ENCODE data around the gene INPP5A.
A peak's percentile ranks its signal among the peaks of the same experiment; 100 is the strongest.

INPP5A gene

DNA sequence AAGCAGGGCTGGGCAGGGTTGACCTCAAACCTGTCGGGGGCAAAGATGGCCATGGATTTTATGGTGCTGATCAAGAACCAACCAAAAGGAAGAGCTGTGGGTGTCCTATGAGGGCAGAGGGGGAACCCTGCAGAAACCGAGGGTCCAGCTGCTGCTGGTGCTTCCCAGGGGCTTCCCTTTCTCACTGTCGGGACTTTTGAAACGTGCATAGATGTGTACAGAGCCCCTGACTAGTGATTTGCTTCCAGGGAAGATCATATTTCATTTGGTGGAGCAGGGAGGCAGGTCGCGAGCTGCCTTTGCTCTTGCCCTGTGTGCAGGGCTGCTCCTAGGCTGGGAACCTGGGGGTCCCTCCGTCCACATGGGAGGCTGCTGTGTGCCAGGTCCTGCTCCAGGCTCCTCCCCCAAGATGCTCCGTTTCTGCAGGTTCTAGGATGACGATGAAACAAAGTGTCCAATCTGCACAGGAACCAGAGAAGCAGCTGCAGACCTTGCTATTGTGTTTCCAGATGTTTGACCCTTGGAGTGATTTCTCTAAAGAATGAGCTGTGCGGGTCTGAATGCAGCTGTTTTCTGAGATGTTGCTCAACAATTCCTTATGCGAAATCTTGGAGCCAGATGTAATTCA lies 9.4 kb upstream of the INPP5A start:
- POLR2A ChIA-PET = no interaction called here
- no peak overlapping the region for H3K4me3 ChIP-seq (ENCODE audit: low read depth, low read length)
- no peak for DNase-seq (ENCODE audit: low read depth, low spot score)
- CTCF ChIA-PET = interaction anchor here (1.0 to 2.1 kb wide), 4 partner anchors 8 to 110 kb away, joined by 4 to 7 read pairs (median 5); no protein-coding TSS in a partner anchor
- TF ChIP-seq, protein P1, sequence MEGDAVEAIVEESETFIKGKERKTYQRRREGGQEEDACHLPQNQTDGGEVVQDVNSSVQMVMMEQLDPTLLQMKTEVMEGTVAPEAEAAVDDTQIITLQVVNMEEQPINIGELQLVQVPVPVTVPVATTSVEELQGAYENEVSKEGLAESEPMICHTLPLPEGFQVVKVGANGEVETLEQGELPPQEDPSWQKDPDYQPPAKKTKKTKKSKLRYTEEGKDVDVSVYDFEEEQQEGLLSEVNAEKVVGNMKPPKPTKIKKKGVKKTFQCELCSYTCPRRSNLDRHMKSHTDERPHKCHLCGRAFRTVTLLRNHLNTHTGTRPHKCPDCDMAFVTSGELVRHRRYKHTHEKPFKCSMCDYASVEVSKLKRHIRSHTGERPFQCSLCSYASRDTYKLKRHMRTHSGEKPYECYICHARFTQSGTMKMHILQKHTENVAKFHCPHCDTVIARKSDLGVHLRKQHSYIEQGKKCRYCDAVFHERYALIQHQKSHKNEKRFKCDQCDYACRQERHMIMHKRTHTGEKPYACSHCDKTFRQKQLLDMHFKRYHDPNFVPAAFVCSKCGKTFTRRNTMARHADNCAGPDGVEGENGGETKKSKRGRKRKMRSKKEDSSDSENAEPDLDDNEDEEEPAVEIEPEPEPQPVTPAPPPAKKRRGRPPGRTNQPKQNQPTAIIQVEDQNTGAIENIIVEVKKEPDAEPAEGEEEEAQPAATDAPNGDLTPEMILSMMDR (IDR thresholded peaks at IDR 0.05; ENCODE audit: insufficient read depth, low read length, missing control alignments) = no peak

DNA sequence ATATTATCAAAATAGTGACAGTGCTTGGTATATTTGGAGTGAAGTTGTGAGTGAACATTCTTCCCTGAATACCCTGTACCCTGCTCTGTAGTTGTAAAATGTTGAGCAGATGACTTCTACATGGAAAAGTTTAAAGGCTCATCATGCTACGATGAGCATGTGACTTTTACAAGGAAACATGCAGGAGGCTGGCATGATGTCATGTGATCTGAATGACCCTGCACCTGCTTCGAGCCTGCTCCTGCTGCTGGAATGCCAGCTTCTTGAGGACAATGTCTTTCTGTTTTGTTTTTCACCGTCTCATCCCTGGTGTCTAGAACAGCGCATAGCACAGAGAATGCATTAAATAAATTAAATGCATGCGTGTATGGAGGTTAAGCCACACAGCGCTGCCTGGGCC lies 5.4 kb upstream of the INPP5A start:
- no peak overlapping the region for H3K4me3 ChIP-seq (ENCODE audit: low read depth, low read length)
- TF ChIP-seq, protein P1 (IDR thresholded peaks at IDR 0.05; ENCODE audit: insufficient read depth, low read length, missing control alignments) = no peak
- CTCF ChIA-PET = interaction anchor here (1.0 to 1.2 kb wide), 4 partner anchors 9 to 74 kb away, joined by 3 to 5 read pairs (median 3); no protein-coding TSS in a partner anchor
- POLR2A ChIA-PET = interaction anchor here (0.5 to 1.0 kb wide), 3 partner anchors 9 to 104 kb away, joined by 3 read pairs; no protein-coding TSS in a partner anchor
- no peak for DNase-seq (ENCODE audit: low read depth, low spot score)

DNA sequence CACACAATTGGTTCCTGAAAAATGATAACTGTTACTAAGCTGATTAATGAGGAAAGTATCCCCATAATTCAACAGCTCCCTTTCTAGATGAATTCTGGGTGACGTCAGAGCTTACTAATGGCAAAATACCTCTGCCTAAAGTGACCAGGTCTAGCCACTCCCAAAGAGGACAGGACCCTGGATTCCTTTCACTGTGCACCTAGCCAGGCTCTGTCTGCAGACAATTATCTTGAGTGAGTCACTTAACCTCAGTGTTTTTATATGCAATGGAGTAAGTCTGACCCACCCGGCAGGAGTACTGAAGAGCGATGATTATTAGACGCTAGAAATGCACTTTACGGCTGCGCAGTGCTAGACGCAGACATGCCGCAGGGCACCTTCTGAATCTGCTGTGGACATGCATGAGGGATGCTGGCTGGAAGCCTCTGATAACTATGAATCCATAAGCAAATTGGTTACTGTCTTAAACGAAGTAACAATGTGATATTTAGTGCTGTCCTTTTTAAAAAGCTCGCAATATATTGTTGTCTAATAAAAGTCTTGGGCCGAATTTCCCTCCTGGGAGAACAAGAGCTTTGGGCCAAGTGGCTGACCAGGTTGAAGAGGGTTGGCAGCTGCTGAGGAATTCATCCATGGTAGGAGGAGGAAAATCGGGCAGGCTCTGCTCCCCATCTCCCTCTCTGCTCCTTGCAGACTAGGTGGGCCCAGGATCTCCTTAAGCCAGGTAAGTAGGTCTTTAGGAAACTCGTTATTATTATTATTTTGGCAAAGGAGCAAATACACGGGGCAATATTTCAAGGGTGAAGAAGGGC lies 4.6 kb upstream of the INPP5A start:
- TF ChIP-seq, protein P1 (IDR thresholded peaks at IDR 0.05; ENCODE audit: insufficient read depth, low read length, missing control alignments) = no peak
- POLR2A ChIA-PET = interaction anchor here (0.5 to 1.0 kb wide), 3 partner anchors 10 to 103 kb away, joined by 3 read pairs; no protein-coding TSS in a partner anchor
- CTCF ChIA-PET = interaction anchor here (1.0 to 1.2 kb wide), 2 partner anchors 69 to 74 kb away, joined by 3 to 5 read pairs; no protein-coding TSS in a partner anchor
- DNase-seq (ENCODE audit: low read depth, low spot score) = peak; percentile 65
- no peak overlapping the region for H3K4me3 ChIP-seq (ENCODE audit: low read depth, low read length)

DNA sequence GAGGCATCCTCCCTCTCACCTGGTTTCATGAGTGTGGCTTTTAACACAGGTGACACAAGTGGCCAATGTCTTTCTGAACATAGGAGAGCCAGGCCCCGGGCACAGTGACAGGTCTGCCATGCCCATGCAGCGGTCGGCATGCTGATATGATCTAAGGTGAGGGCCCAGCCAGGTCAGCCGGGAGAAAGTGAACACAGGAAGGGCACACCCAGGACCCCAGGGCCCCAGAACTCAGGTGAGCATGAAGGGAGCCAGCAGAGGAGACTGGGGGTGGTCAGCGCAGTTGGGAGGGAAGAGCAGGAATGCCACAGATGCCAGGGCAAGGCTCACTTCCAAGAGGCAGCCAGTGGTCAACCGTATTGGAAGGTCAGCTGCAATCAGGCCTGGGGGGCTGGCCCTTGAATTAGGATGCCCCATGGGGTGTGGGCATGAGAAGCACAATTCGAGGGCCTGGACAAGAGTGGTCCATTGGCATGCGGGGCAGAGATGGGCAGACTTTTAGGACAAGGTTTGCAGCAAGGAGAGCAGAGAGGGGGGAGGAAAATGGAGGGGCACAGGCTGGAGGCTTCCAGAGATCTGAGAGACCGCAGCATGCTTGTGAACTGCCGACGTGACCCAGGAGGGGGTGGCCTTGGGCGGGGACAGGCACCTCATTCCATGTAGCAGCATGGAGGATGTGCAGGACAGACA lies 3.9 kb upstream of the INPP5A start:
- TF ChIP-seq, protein P1 (IDR thresholded peaks at IDR 0.05; ENCODE audit: insufficient read depth, low read length, missing control alignments) = no peak
- POLR2A ChIA-PET = no interaction called here
- H3K4me3 ChIP-seq (ENCODE audit: low read depth, low read length) = no peak overlapping the region
- CTCF ChIA-PET = interaction anchor here (1.2 kb wide), 1 partner anchor 75 kb away, joined by 5 read pairs; no protein-coding TSS in a partner anchor
- no peak for DNase-seq (ENCODE audit: low read depth, low spot score)

DNA sequence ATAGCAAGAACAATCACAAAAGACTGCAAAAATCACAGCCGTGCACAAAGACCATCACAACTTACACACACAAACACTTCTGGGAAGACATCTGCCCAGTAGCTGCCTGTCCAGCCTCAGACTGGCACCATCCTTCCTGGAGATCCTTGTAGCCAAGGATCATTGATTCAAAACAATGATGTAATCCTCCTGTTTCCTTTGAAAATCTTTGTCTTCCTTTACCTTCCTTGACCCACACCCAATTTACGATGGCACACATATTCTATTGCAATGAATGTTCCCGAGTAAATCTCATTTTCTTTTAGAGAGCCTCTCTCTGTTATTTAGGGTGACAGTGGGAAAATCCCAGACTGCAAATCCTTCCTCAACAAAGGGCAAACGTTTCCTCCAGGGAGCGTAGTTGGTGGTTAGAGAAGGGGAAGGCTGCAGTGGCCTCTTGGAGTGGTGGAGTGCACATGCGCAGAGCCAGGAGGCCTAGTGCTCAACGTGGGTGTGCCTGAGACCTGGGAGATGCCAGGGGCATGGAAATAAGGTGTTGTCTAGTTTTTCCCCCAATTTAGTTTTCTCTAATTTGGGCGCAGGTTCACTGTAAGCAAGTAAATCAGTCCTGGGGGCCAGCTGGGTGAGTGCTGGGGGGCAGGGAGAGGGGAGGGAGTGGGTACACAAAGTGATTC lies 3.1 kb upstream of the INPP5A start:
- H3K4me3 ChIP-seq (ENCODE audit: low read depth, low read length) = no peak overlapping the region; the same call in 1 of the 2 replicates
- no peak for DNase-seq (ENCODE audit: low read depth, low spot score)
- TF ChIP-seq, protein P1 (IDR thresholded peaks at IDR 0.05; ENCODE audit: insufficient read depth, low read length, missing control alignments) = no peak
- ChIA-PET CTCF (no interaction called here), POLR2A (no interaction called here)
